ENCODE measurements around the gene CGB3. TPM values are rescaled to one million over a fixed set of nuclear protein-coding genes. Genes with fewer than 3 reads are reported as not detected.
A peak's percentile ranks its signal among the peaks of the same experiment; 100 is the strongest.

The CGB3 gene
- total RNA-seq, 2 experiments from 2014 or later = not detected

DNA sequence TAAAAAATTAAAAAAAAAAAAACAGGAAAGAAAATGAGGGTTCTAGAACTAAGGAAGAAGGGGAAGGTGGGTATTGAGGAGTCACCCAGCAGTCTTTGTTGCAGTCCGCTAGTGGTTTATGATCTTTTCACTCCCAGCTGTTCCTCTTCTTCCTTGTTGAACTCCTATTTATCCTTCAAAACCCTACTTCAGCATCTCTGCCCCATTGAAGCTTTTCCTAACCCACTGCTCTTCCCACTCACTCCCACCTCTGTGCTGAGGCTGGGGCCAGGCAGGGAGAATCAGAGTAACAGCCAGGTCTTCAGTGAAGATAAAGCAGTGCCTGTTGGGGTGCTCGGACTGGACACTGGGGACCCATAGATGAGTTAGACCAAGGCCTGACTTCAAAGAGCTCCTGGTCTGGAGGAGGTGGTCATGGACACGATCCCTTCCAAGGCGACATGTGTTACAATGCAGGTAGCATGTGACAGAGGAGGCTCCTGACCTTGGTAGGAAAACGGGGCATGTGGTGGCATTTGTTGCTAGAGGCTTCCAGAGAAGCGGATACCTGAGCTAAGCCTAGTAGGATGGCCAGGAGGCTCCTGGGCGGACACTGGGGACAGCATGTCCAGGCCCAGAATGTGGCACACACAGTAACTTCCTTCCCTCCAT, 19.0 kb downstream of the CGB3 start:
- H3K36me3 Mint-ChIP-seq = peaks cover 20% of the 10 kb centered on the region
- H3K4me3 Mint-ChIP-seq = no peak overlapping the region
- H3K9me3 Mint-ChIP-seq = no peaks in the 10 kb centered on the region
- DNase-seq = no peak
- H3K4me1 Mint-ChIP-seq (ENCODE audit: low read depth) = no peaks in the 10 kb centered on the region
- CTCF ChIA-PET = interaction anchor here (1.8 kb wide), 1 partner anchor 12 kb away, joined by 5 read pairs; the partner anchor contains the start of genes GYS1 and RUVBL2
- intact Hi-C loops (cut with micrococcal nuclease) = no loop called here
- POLR2A ChIA-PET = no interaction called here
- H3K27ac Mint-ChIP-seq = no peak overlapping the region
- no peaks in the 10 kb centered on the region for H3K27me3 Mint-ChIP-seq

GRCh38 chr19:49004133-49004532, 20.0 kb downstream of the CGB3 start:
- intact Hi-C loops (cut with micrococcal nuclease) = no loop called here
- POLR2A ChIA-PET = no interaction called here
- DNase-seq = no peak
- no peak overlapping the region for H3K27ac Mint-ChIP-seq
- H3K27me3 Mint-ChIP-seq = no peaks in the 10 kb centered on the region
- no peaks in the 10 kb centered on the region for H3K9me3 Mint-ChIP-seq
- peaks cover 27% of the 10 kb centered on the region for H3K36me3 Mint-ChIP-seq
- CTCF ChIA-PET = interaction anchor here (1.1 to 1.3 kb wide), 3 partner anchors 14 to 216 kb away, joined by 3 to 4 read pairs (median 3); no protein-coding TSS in a partner anchor
- H3K4me1 Mint-ChIP-seq (ENCODE audit: low read depth) = peaks cover 5% of the 10 kb centered on the region
- H3K4me3 Mint-ChIP-seq = no peak overlapping the region

DNA sequence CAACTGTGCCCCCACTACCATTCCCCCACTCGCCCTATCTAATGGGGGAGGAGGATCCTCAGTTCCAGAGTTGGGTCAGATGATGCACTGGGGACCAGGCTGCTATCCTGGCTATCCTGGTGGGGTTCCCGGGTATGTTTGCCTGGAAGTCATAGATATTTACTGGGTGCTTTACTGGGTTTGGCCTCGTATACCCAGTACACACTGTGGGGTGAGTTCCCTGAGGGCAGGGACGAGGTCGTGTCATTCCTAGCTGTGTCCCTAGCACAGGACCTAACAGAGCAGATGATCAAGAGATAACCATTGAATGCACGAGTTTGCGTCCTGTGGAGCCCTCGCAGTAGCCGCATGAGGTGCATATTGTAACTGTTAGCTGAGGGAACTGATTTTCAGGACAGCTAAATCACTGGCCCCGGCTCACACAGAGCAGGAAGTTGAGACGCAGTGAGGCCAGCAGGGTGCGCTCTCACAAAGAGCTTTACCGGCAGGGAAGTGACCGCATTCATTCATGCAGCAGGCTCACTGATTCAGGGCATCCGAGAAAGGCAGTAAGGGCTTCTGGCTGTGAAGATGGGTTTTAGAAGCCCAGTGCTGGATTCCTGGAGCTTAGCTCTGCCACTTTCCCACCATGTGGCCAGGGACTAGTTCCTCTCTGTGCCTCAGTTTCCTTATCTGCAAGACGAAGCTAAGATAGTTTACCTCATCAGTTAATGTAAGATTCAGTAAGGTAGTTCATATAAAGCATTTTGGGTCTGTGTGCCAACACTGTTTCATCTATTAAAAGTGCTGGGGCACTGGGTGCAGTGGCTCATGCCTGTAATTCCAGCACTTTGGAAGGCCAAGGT, 24.4 kb downstream of the CGB3 start:
- H3K9me3 Mint-ChIP-seq = no peaks in the 10 kb centered on the region
- peak; percentile 84 for DNase-seq
- H3K27me3 Mint-ChIP-seq = no peaks in the 10 kb centered on the region
- POLR2A ChIA-PET = interaction anchor here (1.1 to 1.2 kb wide), 2 partner anchors 14 to 18 kb away, joined by 3 read pairs; no protein-coding TSS in a partner anchor
- H3K27ac Mint-ChIP-seq = peak overlapping the region; percentile 38
- intact Hi-C loops (cut with micrococcal nuclease) = loop anchor here (10.0 kb wide), 1 partner anchor 85 kb away; the partner anchor contains the start of gene SNRNP70
- H3K4me3 Mint-ChIP-seq = no peak overlapping the region
- CTCF ChIA-PET = interaction anchor here (0.6 to 4.3 kb wide), 31 partner anchors 9 to 225 kb away, joined by 3 to 42 read pairs (median 4); partner anchors contain the start of genes CGB7 and HSD17B14
- H3K4me1 Mint-ChIP-seq (ENCODE audit: low read depth) = peaks cover 18% of the 10 kb centered on the region
- H3K36me3 Mint-ChIP-seq = peaks cover 27% of the 10 kb centered on the region

DNA sequence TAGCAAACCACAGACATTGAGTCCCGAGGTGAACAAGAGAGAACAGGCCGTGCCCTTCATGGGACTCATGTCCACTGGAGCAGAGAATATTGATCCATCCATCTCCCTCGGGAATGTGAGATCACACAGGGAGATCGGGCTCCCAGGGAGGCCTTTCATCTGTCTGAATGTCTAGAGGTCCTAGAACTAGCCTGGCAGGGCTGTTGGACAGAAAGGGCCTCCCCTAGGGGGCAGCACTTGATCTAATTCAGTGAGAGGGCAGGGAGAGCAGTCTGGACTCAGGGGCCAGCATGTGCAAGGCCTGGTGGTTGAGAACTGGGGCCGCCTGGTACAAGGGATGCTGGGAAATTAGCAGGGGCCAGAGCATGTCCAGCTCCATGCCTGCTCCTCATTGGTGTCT, 26.2 kb downstream of the CGB3 start:
- Mint-ChIP-seq H3K27me3 (no peaks in the 10 kb centered on the region), H3K27ac (no peak overlapping the region), H3K4me3 (no peak overlapping the region), H3K4me1 (ENCODE audit: low read depth) (peaks cover 27% of the 10 kb centered on the region), H3K36me3 (peaks cover 23% of the 10 kb centered on the region), H3K9me3 (no peaks in the 10 kb centered on the region)
- intact Hi-C loops (cut with micrococcal nuclease) = loop anchor here (10.0 kb wide), 1 partner anchor 87 kb away; the partner anchor contains the start of gene SNRNP70
- ChIA-PET CTCF (interaction anchor here (0.6 to 4.3 kb wide), 10 partner anchors 13 to 202 kb away, joined by 3 to 42 read pairs (median 4); a partner anchor contains a TSS), POLR2A (no interaction called here)
- peak; percentile 71 for DNase-seq

- Mint-ChIP-seq H3K4me1 (ENCODE audit: low read depth) (peaks cover 43% of the 10 kb centered on the region), H3K4me3 (peak overlapping the region; percentile 96), H3K27me3 (no peaks in the 10 kb centered on the region), H3K36me3 (peaks cover 18% of the 10 kb centered on the region), H3K9me3 (no peaks in the 10 kb centered on the region), H3K27ac (peak overlapping the region; percentile 93)
- CTCF ChIA-PET = interaction anchor here (0.6 to 2.9 kb wide), 27 partner anchors 10 to 683 kb away, joined by 3 to 41 read pairs (median 5); partner anchors contain the start of genes BAX, FTL, LIN7B and NUCB1
- POLR2A ChIA-PET = interaction anchor here (0.6 to 2.3 kb wide), 10 partner anchors 15 to 255 kb away, joined by 3 to 7 read pairs (median 3); partner anchors contain the start of genes BAX and FTL
- no peak for DNase-seq
- intact Hi-C loops (cut with micrococcal nuclease) = loop anchor here (10.0 kb wide), 1 partner anchor 91 kb away; the partner anchor contains the start of gene SNRNP70
These were observed 30.1 kb downstream of the CGB3 start for GRCh38 chr19:48994035-48994386.

DNA sequence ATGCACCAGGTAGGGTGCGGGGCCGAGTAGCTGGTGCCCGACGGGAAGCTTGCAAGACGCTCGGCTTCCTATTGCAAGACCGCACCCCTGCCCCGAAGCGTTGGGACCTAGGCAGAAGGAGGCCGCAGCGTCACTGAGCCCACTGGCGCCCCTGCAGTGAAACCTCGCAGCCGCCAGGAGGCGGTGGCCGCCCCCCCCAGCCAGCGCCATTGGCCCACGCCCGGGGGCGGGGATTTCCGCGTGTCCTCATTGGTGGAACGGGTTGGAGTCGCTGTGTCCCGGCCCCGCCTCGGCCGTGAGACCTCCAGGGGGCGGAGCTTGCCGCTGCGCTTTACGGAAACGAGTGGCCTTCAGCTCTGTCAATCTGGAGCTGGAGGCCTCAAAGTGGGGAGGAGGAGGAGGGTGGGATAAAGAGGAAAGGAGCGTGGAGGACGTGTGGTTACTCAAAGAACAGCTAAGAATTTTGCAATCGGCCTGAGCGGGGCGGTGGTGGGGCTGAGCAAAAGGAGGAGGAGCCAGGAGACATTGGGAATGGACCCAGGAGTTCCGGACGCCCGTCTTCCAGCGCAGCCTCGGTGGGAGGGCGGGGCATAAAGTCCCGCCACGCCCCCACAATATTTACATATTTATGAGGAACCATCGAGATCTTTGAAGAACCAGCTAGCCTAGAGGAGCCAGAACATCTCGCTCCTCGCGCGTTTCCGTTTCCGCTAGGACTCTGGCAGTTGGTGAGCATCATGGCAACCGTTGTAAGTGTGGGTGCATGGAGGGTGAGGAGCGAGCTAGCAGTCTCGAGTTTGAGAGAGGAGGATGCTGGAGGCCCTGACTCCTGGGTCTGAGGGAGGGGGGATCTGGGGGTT, 30.7 kb downstream of the CGB3 start, which contains the start of the genes GYS1 and RUVBL2:
Gene GYS1, minus strand, starts transcription at position 135 of the 860 bp plus-strand sequence. CDS start 197 bp downstream, outside the sequence.
Gene RUVBL2, plus strand, starts transcription at position 713 of the 860 bp plus-strand sequence. Its CDS starts 25 bp downstream, at position 738.
- H3K27me3 Mint-ChIP-seq = no peaks in the 10 kb centered on the region
- intact Hi-C loops (cut with micrococcal nuclease) = loop anchor here (1.0 to 10.0 kb wide), 5 partner anchors 28 to 198 kb away; partner anchors contain the start of genes CGB2, FTL and SNRNP70
- ChIA-PET POLR2A (interaction anchor here (0.5 to 2.3 kb wide), 18 partner anchors 9 to 538 kb away, joined by 3 to 7 read pairs (median 3); partner anchors contain the start of genes BAX, FTL and NUCB1), CTCF (interaction anchor here (0.6 to 2.9 kb wide), 49 partner anchors 10 to 684 kb away, joined by 3 to 41 read pairs (median 5); partner anchors contain the start of genes BAX, CA11, FTL and LIN7B)
- peak within 1 kb of the TSS; percentile 93 for H3K27ac Mint-ChIP-seq
- H3K9me3 Mint-ChIP-seq = no peaks in the 10 kb centered on the region
- H3K4me1 Mint-ChIP-seq (ENCODE audit: low read depth) = peaks cover 43% of the 10 kb centered on the region
- peaks cover 16% of the 10 kb centered on the region for H3K36me3 Mint-ChIP-seq
- H3K4me3 Mint-ChIP-seq = peak within 1 kb of the TSS; percentile 96
- peak; percentile 99 for DNase-seq

DNA sequence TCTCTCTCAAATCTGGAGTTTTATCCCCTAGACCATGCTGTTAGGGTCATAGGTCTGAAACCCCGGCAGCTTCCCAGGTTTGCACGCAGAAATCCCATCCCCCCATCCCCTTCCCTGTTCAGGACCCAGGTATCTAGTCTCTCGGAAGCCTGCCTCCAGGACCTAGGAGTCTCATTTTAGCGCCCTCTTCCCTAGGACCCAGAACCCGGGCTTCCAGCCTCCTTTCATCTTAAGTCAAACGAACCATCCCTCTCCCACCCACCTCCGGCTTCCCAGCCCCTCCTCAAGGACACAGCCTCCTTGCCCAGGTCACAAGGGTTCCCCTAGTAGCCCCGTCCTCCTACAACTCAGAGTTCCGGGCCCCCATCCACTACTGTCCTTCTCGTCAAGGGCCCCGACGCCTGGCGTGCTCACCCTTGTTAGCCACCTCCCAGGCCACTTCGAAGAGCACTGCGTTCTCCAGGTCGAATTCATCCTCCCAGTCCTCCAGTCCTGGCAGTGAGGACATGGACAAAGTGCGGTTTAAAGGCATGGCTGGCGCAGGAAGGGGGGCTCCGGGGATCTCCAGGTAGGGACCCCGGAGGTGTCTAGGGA, 31.5 kb downstream of the CGB3 start:
- Mint-ChIP-seq H3K9me3 (no peaks in the 10 kb centered on the region), H3K4me3 (peak overlapping the region; percentile 96), H3K4me1 (ENCODE audit: low read depth) (peaks cover 41% of the 10 kb centered on the region), H3K27me3 (no peaks in the 10 kb centered on the region), H3K27ac (peak overlapping the region; percentile 93), H3K36me3 (peaks cover 18% of the 10 kb centered on the region)
- ChIA-PET POLR2A (interaction anchor here (0.5 to 2.3 kb wide), 13 partner anchors 8 to 539 kb away, joined by 3 to 7 read pairs (median 4); partner anchors contain the start of genes FTL and NUCB1), CTCF (interaction anchor here (0.8 to 2.9 kb wide), 28 partner anchors 9 to 684 kb away, joined by 3 to 41 read pairs (median 6); partner anchors contain the start of genes BAX, FTL, LIN7B and NUCB1)
- intact Hi-C loops (cut with micrococcal nuclease) = loop anchor here (1.0 to 10.0 kb wide), 5 partner anchors 27 to 197 kb away; partner anchors contain the start of genes CGB2, FTL and SNRNP70
- no peak for DNase-seq

DNA sequence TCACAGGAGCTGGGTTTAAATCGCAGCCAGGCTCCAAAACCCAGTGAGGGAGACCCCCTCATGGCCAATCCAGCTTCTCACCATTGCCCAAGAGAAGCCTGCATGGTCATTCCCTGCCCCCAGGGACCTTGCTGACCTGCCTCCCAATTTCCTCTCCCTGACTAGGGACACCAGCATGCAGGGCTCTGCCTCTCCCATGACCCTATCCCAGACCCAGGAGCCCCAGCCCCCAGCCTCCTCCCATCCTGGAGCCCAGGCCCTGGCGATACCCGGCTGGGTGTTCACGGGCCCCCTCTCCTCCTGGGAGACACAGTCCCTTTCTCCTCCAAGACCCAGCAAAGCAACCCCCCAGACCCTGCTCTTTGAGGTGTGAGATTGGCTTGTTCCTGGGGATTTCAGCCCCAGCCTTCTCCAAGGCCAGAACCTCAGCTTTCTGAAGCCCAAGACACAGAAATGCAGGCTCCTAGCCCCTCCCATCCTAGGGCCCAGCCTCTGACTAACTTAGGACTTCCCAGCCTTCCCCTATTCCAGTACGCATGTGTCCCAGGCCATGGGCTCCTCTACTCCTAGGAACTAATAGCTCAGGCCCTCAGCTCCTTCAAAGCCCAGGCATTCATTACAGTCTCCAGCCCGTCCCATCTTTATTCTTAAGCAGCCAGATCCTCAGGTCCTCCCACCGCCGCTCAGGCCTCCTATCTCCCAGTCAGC, 32.1 kb downstream of the CGB3 start:
- no peaks in the 10 kb centered on the region for H3K9me3 Mint-ChIP-seq
- no peaks in the 10 kb centered on the region for H3K27me3 Mint-ChIP-seq
- intact Hi-C loops (cut with micrococcal nuclease) = loop anchor here (10.0 kb wide), 1 partner anchor 93 kb away; the partner anchor contains the start of gene SNRNP70
- POLR2A ChIA-PET = interaction anchor here (0.9 to 1.7 kb wide), 3 partner anchors 118 to 196 kb away, joined by 3 to 6 read pairs (median 5); no protein-coding TSS in a partner anchor
- H3K36me3 Mint-ChIP-seq = peaks cover 17% of the 10 kb centered on the region
- peak overlapping the region; percentile 93 for H3K27ac Mint-ChIP-seq
- H3K4me3 Mint-ChIP-seq = peak overlapping the region; percentile 96
- H3K4me1 Mint-ChIP-seq (ENCODE audit: low read depth) = peaks cover 44% of the 10 kb centered on the region
- DNase-seq = no peak
- CTCF ChIA-PET = interaction anchor here (0.9 to 2.9 kb wide), 7 partner anchors 8 to 207 kb away, joined by 3 to 41 read pairs (median 14); partner anchors contain the start of genes FTL and NUCB1

GRCh38 chr19:48991011-48991609, 33.0 kb downstream of the CGB3 start:
- Mint-ChIP-seq H3K27ac (no peak overlapping the region), H3K4me1 (ENCODE audit: low read depth) (peaks cover 44% of the 10 kb centered on the region), H3K4me3 (no peak overlapping the region), H3K9me3 (no peaks in the 10 kb centered on the region), H3K36me3 (peaks cover 17% of the 10 kb centered on the region), H3K27me3 (no peaks in the 10 kb centered on the region)
- intact Hi-C loops (cut with micrococcal nuclease) = loop anchor here (10.0 kb wide), 1 partner anchor 94 kb away; the partner anchor contains the start of gene SNRNP70
- ChIA-PET POLR2A (interaction anchor here (0.6 kb wide), 1 partner anchor 212 kb away, joined by 3 read pairs; no protein-coding TSS in a partner anchor), CTCF (interaction anchor here (1.2 to 2.9 kb wide), 5 partner anchors 9 to 208 kb away, joined by 3 to 41 read pairs (median 10); no protein-coding TSS in a partner anchor)
- DNase-seq = no peak
